Common myeloid progenitor, CD34-positive (primary cell): ENCODE results near the gene SLCO4A1.
A peak's percentile ranks its signal among the peaks of the same experiment; 100 is the strongest.

Experiments
- CTCF ChIA-PET: fragments of 350-600 bp; sonication (Branson Sonifier 250); formaldehyde crosslinking; loops from one replicate; lab custom pipeline; 2021; ENCODE audit warnings: antibody characterized with exemption; lab: Charles Lee
- POLR2A ChIA-PET: fragments of 350-600 bp; sonication (Branson Sonifier 250); formaldehyde crosslinking; loops from one replicate; lab custom pipeline; 2021; ENCODE audit warnings: antibody characterized with exemption; lab: Charles Lee
- DNase-seq, 3 donors: peaks; one replicate each; pipeline versions ENCODE4 v3.0.0 to v3.0.0-alpha.2; 2013
- H3K27ac ChIP-seq, 2 experiments: 1 replicate in 1 of 2; 2 replicates in 1 of 2; pipeline ENCODE4 v1.7.0; 2013; ENCODE audit warnings: inconsistent platforms in 2 of 2, low read length in 2 of 2, mild to moderate bottlenecking in 2 of 2, low read depth in 1 of 2, moderate library complexity in 1 of 2; ENCODE audit not compliant: severe bottlenecking in 2 of 2, insufficient read depth in 1 of 2, poor library complexity in 1 of 2
- H3K27me3 ChIP-seq, 5 experiments: replicated peaks in 2 of 5; 1 replicate in 3 of 5; 2 replicates in 2 of 5; pipeline versions ENCODE4 v1.6.1 to v1.7.0; 2013; ENCODE audit warnings: low read length in 4 of 5, mild to moderate bottlenecking in 2 of 5, moderate library complexity in 2 of 5, inconsistent platforms in 1 of 5; ENCODE audit not compliant: insufficient read depth in 5 of 5, control insufficient read depth in 4 of 5
- H3K36me3 ChIP-seq, 4 experiments: 1 replicate in 2 of 4; 2 replicates in 2 of 4; pipeline versions ENCODE4 v1.6.1 to v1.7.0; 2013; ENCODE audit warnings: low read length in 3 of 4, control low read depth in 1 of 4, mild to moderate bottlenecking in 1 of 4; ENCODE audit not compliant: control insufficient read depth in 4 of 4, insufficient read depth in 4 of 4
- H3K4me1 ChIP-seq, 4 experiments: 1 replicate in 3 of 4; 2 replicates in 1 of 4; pipeline versions ENCODE4 v1.6.1 to v1.7.1; 2013; ENCODE audit warnings: low read length in 3 of 4, mild to moderate bottlenecking in 3 of 4, control low read depth in 1 of 4, inconsistent platforms in 1 of 4, moderate library complexity in 1 of 4; ENCODE audit not compliant: control insufficient read depth in 4 of 4, insufficient read depth in 4 of 4; ENCODE audit errors: control extremely low read depth in 1 of 4
- H3K4me3 ChIP-seq, 7 experiments: 1 replicate in 4 of 7; 2 replicates in 3 of 7; pipeline versions ENCODE4 v1.5.1 to v1.7.0; 2013; ENCODE audit warnings: mild to moderate bottlenecking in 7 of 7, low read length in 6 of 7, moderate library complexity in 6 of 7, inconsistent platforms in 2 of 7, low read depth in 2 of 7, control low read depth in 1 of 7; ENCODE audit not compliant: insufficient read depth in 4 of 7, control insufficient read depth in 1 of 7; ENCODE audit errors: extremely low read depth in 1 of 7
- H3K9me3 ChIP-seq, 5 experiments: 1 replicate in 4 of 5; 2 replicates in 1 of 5; pipeline versions ENCODE4 v1.6.1 to v1.7.1; 2013; ENCODE audit warnings: low read length in 4 of 5, mild to moderate bottlenecking in 2 of 5, inconsistent platforms in 1 of 5, low read depth in 1 of 5, moderate library complexity in 1 of 5; ENCODE audit not compliant: control insufficient read depth in 4 of 5, insufficient read depth in 2 of 5; ENCODE audit errors: control extremely low read depth in 1 of 5
- WGBS: methylation state at CpG from one replicate; pipeline ENCODE4 v1.1.5; 2013; ENCODE audit not compliant: insufficient coverage; 5-methylcytosine and 5-hydroxymethylcytosine counted together

The SLCO4A1 gene

DNA sequence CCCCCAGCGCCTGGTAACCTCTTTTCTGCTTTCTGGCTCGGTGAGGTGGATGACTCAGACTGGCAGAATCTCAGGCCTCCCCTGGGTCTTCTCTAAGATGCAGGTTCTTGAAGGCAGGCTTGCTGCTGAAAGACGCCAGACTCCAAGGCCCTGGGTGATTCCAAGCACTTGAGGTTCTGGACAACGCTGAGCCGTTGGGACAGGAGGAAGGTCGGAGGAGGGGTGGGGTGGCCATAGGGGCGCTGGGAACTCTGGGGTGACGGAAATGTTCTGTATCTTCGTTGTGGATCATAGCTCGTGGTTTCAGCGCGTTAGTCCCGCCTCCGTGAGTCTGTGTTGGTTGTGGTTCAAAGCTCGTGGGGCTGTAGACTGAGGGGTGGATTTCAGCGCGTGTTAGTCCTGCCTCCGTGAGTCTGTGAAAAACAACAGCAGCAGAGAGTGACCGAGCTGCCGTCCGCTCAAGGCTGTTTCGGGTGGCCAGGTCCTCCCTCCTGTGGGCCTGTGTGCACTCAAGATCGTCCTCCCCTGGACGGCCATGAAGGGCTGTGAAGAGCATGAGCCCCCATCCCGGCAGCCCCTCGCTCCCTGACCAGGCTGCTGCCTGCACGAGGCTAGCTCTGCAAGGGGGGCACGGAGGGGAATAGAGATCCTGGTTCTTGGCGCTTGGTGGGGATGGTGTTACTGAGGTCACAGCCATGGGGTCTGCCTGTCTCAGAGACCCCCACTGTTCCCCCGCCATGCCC, 74.1 kb downstream of the SLCO4A1 start:
- WGBS: 68% methylated on average over 25 of the region's 30 CpGs

DNA sequence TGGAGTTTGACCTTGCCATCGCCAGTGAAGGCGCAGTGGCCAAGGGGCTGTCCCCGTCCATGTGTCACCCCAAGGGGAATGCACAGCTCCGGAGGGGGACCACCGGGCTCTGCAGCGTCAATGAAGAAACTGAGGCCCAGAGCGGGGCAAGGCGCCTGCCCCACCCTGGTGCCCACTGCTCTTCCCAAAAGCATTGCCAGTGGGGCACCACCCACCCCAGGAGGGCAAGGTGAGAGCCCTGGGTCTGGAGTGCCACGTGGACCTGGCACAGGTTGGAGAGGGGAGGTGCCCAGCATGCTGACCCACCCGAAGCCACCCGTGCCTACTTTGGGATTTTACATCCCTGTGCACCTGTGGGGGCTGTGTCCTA, 74.6 kb downstream of the SLCO4A1 start:
- Histone ChIP-seq H3K27ac (no peak overlapping the region), H3K36me3 (no peaks in the 10 kb centered on the region), H3K4me3 (no peak overlapping the region), H3K4me1 (no peaks in the 10 kb centered on the region), H3K27me3 (peaks cover 0 to 6% (median 0%) of the 10 kb centered on the region in 5 experiments), H3K9me3 (peaks cover 5 to 25% (median 12%) of the 10 kb centered on the region in 5 experiments)
- POLR2A ChIA-PET: interaction anchor here (0.7 kb wide), 1 partner anchor 294 kb away, joined by 3 read pairs; no protein-coding TSS in a partner anchor
- 94% methylated on average over 11 of the region's 11 CpGs for WGBS
- DNase-seq: no peak
- CTCF ChIA-PET: interaction anchor here (1.3 kb wide), 1 partner anchor 11 kb away, joined by 4 read pairs; no protein-coding TSS in a partner anchor

More for the DNA sequence above, 74.1 kb downstream of the SLCO4A1 start:
- Histone ChIP-seq H3K9me3 (peaks cover 5 to 19% (median 7%) of the 10 kb centered on the region in 5 experiments), H3K27me3 (peaks cover 0 to 8% (median 2%) of the 10 kb centered on the region in 5 experiments), H3K27ac (no peak overlapping the region), H3K4me3 (no peak overlapping the region), H3K36me3 (no peaks in the 10 kb centered on the region), H3K4me1 (no peaks in the 10 kb centered on the region)
- ChIA-PET POLR2A (no interaction called here), CTCF (interaction anchor here (1.3 kb wide), 1 partner anchor 12 kb away, joined by 4 read pairs; no protein-coding TSS in a partner anchor)
- peak in 1 of 3 donors; percentile 38 for DNase-seq

DNA sequence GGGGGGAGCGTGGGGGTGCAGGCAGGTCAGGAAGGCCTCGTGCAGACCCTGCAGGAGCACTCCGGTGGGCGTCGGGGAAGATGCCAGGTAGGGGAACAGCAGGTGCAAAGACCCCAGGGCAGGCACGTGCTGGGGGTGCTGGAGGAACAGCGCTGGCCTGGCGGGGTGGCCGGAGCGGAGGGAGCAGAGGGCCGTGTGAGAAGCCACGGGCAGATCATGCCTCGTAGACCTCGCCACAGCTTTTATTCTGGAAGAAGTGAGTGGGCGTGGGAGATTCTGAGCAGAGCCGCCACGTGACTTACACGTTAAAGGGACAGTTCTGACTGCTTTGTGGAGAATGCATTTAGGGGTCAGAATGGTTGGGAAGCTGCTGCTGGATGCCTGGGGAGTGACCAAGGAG, 75.6 kb downstream of the SLCO4A1 start:
- Histone ChIP-seq H3K4me1 (no peaks in the 10 kb centered on the region), H3K27ac (no peak overlapping the region), H3K4me3 (no peak overlapping the region), H3K36me3 (no peaks in the 10 kb centered on the region), H3K9me3 (peaks cover 5 to 28% (median 14%) of the 10 kb centered on the region in 5 experiments), H3K27me3 (peaks cover 0 to 2% (median 0%) of the 10 kb centered on the region in 5 experiments)
- no peak for DNase-seq
- ChIA-PET POLR2A (interaction anchor here (0.7 kb wide), 1 partner anchor 295 kb away, joined by 3 read pairs; no protein-coding TSS in a partner anchor), CTCF (interaction anchor here (1.5 kb wide), 1 partner anchor 10 kb away, joined by 5 read pairs; no protein-coding TSS in a partner anchor)
- 87% methylated on average over 18 of the region's 18 CpGs for WGBS

DNA sequence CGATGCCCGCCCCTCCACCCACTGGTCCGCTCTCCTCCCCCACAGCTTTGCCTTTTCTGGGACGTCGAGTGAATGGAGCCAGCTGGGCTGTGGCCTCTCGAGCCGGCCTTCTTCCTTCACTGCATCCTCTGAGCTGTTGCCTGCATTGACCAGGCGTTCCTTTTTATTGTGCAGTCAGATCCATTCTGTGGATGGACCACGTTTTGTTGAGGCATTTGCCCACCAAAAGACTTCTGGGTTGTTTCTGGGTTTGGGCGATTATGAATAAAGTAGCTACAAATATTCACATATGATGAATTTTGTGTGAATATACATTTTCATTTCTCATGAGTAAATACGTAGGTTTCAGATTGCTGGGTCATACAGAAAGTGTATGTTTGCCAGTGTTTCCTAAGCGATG, 76.2 kb downstream of the SLCO4A1 start:
- Histone ChIP-seq H3K27ac (no peak overlapping the region), H3K27me3 (peaks cover 0 to 6% (median 2%) of the 10 kb centered on the region in 5 experiments), H3K9me3 (peaks cover 5 to 28% (median 14%) of the 10 kb centered on the region in 5 experiments), H3K4me3 (no peak overlapping the region), H3K36me3 (no peaks in the 10 kb centered on the region), H3K4me1 (no peaks in the 10 kb centered on the region)
- POLR2A ChIA-PET: no interaction called here
- WGBS: 71% methylated on average over 4 of the region's 12 CpGs
- no peak for DNase-seq
- CTCF ChIA-PET: interaction anchor here (1.3 to 1.6 kb wide), 3 partner anchors 9 to 12 kb away, joined by 3 to 5 read pairs (median 3); no protein-coding TSS in a partner anchor

DNA sequence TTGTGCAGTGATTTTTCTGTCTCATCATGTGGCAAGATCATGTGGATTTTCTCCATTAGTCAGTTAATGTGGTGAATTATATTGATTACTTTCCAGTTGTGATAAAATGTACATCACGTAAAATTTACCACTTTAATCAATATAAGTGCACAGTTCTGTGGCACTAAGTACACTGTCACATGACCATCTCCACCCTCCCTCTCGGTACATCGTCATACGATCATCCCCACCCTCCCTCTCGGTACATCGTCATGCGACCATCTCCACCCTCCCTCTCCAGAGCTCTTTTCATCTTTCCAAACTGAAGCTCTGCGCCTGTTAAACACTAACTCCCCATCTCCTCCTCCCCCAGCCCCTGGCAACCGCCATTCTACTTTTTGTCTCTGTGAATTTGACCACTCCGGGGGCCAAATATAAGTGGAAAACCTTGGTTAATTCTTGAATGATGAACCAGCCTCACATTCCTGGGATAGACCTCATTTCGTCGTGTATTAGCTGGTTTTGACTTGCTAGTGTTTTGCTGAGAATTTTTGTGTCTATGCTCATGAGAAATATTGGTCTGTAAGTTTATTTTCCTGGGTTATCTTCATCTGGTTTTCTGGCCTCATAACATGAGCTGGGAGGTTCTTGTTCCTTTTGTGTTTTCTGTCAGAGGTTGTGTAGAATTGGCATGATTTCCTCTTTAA, 77.1 kb downstream of the SLCO4A1 start:
- Histone ChIP-seq H3K36me3 (no peaks in the 10 kb centered on the region), H3K4me3 (no peak overlapping the region), H3K4me1 (no peaks in the 10 kb centered on the region), H3K27me3 (peaks cover 0 to 10% (median 1%) of the 10 kb centered on the region in 5 experiments), H3K9me3 (peaks cover 5 to 28% (median 14%) of the 10 kb centered on the region in 5 experiments), H3K27ac (no peak overlapping the region)
- 86% methylated on average over 12 of the region's 12 CpGs for WGBS
- no peak for DNase-seq
- POLR2A ChIA-PET: no interaction called here
- CTCF ChIA-PET: interaction anchor here (0.6 to 1.6 kb wide), 4 partner anchors 8 to 168 kb away, joined by 3 to 5 read pairs (median 3); no protein-coding TSS in a partner anchor
